Measurements from ENCODE around the gene STRADA.

STRADA gene

DNA sequence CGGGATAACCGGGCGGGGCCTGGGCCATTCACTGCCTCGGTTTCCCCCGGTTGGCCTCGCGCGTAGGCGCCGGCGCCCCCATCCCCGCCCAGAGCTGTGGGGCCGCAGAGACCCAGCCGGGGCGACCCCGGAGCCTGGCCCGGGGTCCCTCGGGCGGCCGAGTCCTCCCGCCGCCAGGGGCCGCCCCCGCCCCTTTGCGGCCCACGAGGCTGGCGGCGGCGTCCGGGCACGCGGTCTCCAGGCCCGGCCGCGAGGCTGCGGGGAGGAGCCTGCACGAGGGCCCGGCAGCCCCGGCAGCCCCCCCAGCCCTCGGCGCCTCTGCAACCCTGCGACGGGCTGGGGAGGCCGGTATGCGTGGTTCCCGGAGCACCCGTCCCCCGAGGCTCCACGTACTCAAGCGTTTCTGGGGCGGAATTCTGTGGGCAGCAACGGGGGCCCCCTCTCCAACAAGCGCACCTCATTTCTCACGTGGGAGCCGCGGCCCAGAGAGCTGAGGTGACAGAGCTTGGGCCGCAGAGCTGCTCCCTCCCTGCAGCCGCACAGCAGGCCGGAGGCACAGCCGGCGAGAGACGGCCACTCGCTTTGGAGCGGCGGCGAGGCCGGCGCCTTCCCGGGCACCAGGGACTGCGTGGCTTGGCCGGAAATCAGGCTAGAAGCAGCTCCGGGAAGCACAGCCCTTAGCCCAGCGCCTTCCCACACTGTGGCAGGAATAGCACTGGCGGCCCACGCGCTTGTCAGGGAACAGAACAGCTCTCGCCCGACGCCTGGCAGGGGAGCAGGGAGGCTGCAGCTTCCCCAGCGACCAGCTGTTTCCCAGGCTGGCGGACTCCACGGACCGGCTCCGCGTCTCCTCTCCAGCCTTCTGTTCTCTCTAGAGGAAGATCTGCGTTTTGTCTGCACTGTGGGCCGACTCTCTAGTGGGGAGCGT is 40.8 kb downstream of the STRADA start:
- DNase-seq, result peak; percentile 81

DNA sequence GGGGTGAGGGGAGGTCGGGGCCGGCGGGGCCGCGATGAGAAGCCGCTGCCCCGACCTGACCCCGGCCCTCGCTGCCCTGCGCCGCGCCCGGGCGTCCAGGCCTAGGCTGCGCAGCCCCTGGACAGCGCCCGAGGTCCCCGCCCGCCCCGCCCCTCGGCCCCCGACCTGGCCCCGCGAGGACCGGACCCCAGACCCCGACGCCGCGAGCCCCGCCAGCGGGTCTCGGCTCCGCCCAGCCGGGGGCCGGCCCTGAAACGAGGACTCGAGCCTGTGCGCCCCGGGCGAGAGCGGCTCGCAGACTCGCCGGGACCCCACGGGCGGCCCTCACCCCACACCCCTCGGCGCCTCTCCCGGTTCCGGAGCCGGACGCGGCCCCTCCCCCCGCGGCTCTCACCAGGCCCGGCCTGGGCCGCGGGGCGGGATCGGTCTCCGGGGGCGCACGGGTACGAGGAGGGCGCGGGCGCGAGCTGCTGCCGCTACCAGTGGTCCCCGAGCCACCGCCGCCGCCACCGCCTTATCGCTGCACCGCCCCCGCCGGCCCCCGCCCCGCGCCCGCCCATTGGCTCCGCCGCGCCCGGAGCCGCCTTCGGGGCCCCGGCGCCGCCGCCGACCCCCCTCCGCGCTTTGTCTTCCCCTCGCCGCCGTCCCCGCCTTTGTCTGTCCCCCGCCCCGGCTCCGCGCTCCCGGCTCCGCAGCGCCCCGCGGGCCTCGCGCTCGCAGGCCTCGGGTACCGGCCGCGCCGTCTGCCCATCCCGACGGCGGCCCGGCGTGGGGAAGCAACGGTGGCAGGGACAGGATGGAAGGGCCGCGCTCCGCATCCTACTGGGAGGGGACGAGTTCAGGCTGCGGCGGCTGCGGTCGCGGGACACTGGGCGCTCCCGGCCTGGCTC is 41.7 kb downstream of the STRADA start, which contains the start of gene LIMD2:
TSS of gene LIMD2 (minus strand) at position 488 of the 890 bp plus-strand sequence. CDS start 827 bp downstream, outside the sequence.
- DNase-seq, result peak; percentile 83

DNA sequence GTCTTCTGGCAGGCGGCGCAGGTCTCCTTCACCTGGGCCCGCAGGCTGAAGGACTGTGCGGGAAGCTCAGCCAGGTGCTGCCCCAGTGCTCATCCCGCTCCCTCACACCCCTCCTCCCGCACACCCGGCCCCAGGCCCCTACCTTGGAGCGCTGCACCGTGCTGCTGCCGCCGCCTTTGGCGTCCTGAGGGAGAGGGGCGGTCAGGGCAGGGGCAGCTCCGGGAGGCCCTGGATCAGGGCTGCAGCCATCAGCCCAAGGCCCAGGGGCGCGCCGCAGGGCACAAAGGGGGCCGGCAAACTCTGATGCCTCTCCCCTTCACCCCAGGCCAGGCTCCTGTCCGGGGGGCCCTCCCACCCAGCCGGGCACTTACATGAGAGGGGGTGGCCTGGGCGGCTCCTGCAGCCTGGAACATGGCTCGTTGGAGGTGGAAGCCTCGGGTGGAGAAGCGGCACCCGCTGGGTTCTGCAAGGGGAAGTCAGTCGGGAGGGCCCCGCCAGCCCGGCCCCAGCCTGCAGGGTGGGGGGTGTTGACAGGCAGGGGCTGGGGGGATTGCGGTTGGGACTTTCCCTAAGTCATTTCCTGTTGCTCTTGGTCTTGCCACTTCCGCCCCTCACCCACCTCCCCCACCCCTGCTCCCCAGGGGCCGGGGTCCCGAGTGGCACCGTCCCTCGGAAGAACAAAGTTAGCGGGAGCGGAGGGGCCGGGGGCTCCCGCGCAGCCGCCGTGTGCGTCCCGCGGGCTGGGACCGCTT is 42.5 kb downstream of the STRADA start:
- peak; percentile 75 for DNase-seq

DNA sequence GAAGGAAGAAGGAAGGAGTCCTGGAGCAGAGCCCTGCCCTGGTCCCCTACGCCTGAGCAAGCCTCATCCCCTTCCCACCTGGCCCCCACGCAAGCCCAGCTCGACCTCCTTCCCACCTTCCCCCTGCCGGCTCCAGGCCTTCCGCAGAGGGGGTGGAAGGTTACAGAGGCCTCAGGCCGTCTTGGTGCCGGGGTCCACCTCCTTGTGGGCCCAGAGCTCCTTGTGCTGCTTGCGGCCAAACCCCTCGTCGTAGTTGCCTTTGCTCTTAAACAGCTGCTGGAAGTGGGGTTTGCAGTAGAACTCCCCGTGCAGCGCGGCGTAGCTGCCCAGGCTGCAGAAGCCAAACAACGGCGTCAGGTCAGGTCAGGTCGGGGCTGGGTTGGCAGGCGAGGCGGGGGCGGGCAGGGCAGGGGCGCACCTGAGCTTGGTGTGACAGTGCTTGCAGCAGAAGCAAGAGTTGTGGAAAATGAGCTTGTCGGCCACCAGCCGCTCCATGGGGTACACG is 43.2 kb downstream of the STRADA start:
- peak; percentile 9 for DNase-seq

DNA sequence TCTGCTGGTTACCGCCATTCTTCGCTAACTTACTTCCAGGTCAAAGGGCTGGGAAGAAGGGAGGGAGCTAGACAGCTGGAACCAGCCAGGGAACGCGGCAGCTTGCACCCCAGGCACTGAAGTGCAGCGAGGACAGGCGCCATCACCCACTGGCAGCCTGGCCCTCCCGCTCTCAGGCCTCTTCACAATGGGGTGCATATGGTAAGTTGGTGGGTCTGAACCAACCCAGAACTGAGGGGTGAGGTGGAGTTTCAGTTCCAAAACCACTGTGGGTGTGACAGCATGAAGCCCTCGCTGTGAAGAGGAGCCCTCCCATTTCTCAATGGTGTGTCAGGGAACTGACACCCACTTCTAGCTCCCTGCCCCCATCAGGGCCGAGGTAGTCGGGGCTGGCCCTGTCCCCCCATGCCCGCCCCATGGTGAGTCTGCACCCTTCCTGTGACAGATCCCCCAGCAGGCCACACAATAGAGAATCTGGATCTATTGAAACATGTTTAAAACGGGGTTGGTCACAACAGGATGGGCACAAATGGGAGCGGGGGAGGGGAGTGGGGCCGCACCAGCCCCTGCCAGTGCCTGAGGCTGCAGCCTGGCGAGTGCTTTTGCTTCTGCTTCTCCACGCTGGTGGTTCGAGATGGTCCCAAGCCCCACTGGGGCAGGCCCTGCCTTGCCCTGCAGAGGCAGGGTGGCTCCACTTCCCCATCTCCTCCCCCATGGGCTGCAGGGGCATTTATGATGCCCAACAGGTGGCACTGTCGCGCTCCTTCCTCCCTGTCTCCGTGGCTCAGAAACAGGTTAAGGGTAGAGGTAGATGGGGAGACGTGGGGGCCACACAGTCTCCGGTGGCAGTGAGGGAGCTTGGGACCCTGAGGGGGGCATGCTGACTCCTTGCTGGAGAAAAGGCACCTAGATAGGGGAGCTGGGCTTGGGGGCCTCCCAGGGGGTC is 44.0 kb downstream of the STRADA start:
- peak; percentile 64 for DNase-seq

DNA sequence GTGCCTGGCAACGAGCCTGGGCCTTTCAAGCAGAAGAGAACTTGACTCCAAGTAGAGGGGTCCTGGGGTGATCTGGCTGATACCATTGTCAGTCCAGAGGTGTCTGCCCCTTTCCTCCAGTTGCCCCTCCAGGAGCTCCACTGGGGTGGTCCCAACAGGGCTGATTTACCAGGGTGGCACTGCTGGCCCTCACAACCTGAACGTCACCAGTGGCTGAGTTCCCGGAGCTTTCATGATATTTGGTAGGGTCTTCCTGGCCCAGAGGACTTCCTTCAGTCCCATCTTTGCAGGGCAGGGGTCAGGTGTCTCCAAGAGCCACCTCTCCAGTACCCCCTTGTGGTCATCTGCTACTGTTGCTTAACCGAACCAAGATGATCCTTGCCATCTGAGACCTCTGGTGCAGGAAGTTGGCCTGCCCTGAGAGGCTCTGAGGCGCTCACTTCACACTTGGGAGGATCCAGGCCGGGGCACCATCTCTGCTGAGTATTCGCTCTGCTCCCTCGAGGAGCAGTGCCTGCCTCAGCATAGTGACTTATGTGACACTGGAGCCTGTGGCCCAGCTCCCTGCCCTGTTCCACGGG is 45.1 kb downstream of the STRADA start:
- DNase-seq, result peak; percentile 51

DNA sequence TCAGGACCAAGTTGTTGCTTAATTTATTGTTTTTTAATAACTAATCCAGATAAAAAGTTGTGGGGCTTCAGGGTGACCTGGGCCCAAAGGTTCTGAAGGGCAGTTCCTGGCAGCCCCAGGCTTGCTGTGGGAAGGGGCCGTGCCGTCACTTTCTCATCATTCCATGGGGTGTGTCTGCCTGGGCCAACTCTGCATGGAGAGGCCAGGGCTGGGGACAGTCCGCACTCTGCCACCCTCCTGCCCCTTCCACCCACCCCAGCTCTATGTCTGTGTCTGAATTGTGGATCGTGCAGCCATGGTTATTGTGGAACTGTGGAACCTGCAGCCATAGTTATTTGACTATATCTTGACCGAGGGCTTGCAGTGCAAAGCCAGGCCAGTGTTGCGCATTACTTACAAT is 45.7 kb downstream of the STRADA start:
- no peak for DNase-seq

DNA sequence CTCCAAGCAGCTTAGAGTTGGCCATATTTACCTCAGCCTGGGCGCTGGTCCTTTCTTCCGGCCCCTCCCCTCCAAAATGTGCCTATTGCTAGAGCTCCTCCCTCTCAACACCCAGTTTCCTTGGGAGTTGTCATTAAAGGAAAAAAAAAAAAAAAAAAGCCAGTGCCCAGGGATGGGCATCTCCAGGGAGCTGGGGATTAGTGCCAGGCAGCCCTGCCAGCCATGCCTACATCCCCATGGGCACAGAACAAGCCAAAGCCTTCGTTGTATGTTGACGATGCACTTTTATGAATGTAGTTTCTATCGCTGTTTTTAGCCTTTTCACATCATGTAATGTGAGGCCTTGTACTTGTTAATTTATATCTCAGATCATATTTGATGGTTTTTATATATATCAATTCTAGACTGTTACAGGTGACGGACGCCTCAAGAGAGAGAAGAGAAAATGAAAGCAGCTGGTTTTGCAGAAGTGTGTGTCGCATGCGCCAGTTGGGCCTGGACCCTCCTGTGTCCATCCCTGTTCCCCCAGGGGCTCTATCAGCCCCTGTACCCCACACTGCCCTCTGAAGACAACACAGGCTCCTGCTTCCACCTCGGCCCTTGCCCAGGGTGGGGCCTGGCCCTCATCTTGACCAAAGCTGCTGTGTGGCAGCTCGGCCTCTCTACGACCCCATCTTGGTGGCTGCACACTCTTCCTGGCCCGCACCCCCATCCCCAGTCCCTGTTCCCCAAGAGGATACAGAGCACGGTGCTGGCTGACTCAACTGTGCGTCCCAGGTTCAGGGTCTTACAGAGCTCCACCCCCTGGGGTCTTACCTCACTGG is 46.4 kb downstream of the STRADA start:
- peak; percentile 17 for DNase-seq

DNA sequence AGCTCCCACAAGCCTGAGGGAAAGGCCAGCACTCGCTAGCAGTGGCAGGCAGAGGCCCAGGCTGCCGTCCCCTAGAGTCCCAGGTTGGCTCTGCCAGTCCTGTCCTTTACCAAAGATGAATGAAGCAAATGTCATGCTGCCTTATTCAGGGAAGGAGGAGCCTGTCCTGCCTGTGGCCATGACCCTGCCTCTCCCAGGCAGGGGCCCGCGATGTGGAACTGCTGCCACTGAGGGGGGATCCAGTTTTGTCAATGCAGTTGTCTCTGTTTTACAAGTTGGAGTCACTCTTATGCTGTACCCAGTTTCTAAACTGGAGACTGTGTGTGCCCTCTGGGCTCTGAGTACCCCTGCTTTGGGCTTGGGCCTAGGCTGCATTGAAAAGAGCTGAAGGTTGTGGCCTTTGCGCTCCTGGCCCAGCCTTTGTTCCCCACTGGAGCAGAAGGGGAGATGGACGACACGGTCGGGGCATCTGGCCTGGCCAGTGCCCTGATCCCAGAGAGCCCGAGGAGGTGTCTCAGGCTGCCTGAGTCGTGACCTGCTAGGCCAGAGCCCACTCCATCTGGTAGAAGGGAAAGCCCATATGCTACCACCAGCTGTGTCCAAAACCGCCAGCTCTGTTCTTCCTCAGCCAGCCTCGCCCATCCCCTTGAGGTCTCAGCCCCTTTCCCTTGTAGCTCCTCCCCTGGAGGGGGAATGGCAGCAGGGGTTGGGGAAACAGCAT is 47.2 kb downstream of the STRADA start:
- DNase-seq, result peak; percentile 83

DNA sequence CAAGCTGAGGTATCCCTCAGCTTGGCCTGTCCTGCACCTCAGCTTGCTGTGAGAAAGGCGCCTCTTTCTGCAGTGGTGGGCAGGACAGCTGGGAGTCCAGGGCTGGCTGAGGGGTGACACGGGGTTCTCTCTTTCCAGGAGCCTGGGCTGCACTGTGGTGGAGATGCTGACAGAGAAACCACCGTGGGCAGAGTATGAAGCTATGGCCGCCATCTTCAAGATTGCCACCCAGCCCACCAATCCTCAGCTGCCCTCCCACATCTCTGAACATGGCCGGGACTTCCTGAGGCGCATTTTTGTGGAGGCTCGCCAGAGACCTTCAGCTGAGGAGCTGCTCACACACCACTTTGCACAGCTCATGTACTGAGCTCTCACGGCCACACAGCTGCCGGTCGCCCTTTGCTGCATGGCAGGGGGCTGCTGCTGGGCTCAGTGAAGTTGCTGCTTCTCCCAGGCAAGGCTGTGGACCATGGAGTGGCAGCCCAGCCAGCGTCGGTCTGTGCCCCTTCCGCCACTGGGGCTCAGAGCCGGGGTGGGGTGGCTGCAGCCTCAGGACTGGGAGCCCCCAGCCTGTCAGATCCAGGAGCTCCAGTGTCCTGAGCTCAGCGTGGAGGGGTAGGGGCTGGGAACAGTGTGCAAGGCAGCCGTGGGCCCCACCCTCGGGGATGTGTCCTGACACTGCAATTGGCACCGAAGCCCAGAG is 48.0 kb downstream of the STRADA start:
- no peak for DNase-seq

DNA sequence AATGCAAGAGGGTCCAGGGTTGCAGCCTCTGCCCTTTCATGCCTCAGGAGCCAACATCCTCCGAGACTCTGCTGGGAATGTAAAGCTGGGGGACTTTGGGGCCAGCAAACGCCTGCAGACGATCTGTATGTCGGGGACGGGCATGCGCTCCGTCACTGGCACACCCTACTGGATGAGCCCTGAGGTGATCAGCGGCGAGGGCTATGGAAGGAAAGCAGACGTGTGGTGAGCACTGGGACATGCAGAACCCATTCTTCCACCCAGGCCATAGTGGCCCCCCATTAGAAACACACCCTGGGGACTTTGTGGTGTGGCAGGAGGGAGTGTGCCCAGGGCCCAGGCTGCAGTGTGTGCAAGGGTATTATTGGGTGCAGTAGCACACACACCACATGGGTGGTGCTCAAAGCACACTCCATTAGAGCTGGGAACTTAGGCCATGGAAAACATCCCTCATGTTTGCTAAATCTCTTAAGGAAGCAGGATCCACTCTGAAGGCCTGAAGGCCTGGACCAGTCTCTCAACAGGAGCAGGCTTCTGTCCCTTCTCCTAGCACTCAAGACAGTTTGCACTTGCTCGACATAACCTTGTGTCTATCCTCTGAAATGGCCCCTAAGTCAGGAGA is 49.3 kb downstream of the STRADA start:
- no peak for DNase-seq

DNA sequence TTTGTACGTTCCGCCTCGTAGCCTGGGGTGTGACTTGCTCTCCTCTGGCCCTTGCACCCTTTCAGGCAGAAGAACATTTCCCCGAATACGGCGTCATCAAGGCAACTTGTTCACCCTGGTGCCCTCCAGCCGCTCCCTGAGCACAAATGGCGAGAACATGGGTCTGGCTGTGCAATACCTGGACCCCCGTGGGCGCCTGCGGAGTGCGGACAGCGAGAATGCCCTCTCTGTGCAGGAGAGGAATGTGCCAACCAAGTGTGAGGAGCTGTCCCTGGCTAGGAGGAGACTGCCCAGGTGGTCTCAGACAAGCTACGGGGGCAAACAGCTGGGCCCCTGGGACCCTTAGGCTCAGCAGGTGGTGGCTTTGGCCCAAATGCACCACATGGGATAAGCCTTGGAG is 52.1 kb downstream of the STRADA start:
- no peak for DNase-seq

DNA sequence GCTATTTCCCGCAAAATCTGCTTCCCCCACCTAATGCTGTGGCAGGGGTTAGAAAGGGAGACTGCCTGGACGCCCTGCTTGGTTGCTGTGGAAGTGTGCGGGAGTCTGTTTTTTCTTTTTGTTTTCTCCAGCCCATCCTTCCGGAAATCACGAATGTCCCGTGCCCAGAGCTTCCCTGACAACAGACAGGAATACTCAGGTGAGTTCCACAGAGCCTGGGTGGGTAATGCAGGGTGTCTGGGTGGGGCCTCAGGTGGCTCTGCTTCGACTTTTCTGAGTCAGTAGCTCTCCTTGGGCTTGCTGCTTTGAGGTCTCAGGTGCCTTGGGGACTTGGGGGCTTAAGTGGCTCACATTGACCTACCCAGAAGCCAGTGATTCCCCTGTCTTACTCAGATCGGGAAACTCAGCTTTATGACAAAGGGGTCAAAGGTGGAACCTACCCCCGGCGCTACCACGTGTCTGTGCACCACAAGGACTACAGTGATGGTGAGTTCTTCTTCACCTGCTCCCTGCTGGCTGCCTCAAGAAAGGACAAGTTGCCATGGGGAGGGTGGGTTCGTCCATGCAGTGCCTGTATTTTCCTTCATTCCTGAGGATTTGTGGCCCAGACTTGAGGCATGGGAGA is 53.1 kb downstream of the STRADA start:
- DNase-seq, result no peak

DNA sequence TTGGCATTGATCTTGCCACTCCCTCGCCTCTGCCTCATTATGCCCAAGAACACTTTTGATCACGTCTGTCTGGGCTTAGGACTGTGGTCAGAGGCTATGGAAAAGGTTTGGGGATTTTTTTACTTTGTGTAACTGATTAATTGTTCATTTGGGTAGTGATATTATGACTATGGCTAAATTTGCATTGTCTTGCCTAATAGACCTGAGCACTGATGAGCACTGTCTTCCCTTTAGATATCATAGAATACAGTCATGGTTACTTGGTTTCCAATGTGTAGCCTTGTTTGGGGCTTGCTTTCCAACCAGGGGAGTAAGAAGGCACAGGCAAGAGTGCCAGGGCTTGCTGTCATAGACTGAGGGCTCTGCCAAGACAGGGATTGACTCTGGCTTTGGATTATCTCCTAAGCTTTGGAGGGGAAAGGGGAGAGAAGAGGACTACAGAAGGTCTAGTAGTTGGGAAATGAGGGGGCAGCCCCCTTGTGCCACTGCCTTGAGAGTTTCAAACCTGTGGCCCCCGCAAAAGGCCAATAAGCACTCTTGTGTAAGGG is 55.4 kb downstream of the STRADA start:
- DNase-seq, result no peak

DNA sequence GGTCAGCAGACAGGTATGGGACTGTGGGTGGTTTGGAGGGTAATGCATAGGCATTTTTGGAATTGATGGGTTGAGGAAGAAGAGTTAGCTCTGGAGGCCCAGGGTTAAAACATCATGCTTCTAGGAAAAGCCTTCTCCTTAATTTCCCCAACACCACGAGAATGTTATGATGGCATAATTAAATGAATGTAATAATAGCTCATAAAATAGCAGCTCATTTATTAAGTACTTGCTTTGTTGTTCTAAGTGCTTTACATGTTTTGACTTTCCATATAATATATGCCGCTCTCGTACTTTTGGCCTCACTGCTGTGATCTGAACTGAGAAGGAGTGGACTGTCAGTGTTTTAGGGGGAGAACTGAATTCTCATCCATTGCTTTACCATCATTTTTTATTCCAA is 56.0 kb downstream of the STRADA start:
- DNase-seq, result no peak

DNA sequence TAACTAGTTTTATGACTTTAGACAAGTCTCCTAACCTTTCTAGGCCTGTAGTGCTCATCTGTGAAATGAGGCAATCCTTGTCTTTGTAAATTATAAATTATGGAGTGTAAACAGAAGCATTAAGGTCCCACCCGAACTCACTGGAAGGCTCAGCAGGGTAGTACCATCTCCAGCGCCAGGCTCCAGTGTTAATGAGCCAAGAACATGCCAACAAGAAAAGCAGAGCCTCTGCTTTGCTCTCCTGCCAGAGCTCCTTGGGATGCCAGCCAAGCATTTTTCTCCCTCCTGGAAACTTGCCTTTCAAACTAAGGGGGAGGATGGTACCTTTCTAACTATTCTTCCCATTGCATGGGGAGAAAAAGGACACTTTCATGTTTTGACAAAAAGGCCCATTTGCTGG is 56.6 kb downstream of the STRADA start:
- DNase-seq, result no peak

DNA sequence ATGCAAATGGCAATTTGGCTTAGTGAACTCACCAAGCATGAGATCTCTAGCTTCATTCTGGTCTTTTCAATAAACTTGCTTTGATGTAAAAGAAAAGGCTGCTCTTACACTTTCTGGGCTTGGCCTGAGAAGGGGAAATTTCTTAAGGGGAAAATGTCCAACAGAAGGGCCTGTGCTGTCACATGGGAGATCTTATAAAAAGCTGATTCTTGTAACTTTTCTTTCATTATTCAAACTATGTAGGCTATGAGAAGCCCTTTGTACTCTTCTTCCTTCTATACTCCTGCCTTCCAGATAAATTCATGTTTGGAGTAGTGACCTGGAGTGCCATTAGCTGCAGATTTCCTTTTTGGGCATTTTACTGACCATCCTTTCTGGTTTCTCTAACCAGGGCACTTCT is 58.6 kb downstream of the STRADA start:
- DNase-seq, result no peak

DNA sequence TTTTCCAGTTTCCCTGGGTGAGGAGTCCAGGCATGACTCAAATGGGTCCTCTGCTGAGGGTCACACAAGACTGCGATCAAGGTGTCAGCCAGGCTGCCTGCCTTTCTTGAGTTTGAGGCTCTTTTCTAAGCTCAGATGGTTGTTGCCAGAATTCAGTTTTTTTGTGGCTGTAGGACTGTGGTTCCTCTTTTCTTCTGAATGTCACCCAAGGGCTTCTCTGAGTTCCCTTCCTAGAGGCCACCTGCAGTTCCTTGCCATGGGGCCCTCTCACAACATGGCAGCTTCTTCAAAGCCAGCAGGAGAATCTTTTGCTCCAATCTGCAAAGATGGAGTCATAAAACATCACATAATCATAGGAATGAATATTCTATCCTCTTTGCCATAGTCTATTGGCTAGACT is 59.2 kb downstream of the STRADA start:
- DNase-seq, result no peak

Measured in eye (tissue), 1 donor.